Fibroblast of skin of right biceps (primary cell): Measurements from ENCODE around the gene ADCYAP1R1.

Experiments
- DNase-seq: peaks from one replicate; pipeline ENCODE4 v3.0.0-alpha.2; 2013

The ADCYAP1R1 gene

DNA sequence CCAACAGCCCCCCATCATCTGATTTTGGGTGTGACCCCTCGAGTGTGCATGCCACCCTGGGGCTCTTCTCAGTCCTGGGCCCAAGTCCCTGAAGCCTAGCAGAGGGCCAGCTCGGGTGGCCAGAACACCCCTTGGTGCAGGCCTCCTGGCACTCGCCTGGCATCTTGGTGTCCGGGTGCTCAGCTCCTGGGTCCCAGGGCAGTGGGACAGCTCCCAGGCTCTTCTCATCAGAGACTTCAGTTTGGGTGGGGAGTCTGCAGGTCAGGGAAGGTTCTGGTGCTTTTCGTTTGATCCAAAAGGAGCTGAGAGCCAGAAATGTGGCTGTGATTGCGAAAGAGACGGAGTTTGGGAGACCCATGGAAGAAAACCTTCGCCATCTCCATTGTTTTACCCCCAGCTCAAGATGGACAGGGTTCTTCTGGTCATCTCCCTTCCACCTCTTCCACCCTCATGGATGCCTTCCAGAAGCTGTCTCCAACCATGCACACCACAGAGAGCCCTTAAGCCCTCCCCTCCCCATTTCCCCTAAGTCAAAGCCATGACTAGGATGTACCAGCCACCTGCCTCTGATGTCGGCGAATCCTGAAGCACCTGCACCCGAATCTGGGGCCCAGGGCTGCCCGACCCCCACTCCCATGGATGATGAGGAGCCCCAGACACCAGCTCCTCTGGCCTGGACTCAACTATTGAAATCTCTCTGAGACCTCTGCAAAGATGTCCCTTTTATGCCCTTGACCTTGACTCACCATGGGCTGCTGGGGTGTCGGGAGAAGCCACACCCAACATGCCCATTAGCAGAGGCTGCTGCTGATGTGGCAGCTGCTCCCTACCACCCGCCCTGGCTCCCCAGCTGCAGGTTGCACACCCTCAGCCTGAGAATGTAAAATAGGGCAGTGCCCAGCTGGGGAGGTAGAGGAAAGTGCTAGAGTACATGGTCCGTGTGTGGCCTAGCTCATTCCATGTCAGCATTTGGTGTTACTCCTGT is 55.3 kb downstream of the ADCYAP1R1 start:
- DNase-seq, result no peak

DNA sequence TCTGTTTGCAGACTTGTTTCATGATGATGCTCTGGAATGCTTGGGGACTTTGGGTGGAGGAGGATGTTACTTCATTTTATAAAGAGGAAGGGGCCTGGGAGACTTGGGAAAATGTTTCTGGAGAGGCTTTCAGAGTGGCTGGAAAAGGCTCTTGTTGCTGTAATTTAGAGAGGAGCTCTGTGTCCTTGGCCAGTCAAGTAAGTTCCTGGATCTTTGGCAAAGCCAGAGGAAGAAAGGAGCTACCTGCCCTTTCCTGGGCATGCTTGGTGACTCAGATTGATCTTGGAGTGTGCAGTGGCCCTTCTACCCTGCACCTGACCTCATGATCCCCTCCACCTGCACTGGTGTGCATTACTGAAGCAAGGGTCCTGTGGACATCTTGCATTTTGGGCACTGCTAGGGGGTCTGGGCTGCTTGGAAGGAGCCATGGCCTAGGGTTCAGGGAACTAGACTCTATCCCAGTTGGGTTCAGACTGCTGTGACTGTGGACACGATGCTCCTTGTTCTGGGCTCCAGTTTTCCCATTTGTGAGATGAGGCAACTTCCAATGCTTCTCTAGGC is 56.1 kb downstream of the ADCYAP1R1 start:
- DNase-seq, result no peak

DNA sequence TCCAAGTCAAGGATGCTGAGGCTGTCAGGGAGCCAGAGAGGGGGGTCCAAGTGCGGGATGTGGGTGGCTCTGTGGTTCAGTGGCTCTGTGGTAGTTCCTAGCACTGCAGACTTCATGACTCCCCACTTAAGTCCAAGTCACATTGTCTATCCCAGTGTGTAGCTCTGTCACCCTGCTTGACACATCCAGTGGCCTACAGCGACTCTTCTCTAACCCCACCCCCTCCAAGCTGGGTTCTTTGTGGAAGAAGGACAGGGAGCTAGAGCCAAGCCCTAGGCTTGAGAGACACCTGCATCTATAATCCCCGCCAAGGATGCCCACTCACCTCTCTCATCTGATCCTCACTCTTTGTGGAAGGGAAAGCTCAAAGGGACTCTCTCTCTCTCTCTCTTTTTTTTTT is 57.6 kb downstream of the ADCYAP1R1 start:
- DNase-seq, result no peak

DNA sequence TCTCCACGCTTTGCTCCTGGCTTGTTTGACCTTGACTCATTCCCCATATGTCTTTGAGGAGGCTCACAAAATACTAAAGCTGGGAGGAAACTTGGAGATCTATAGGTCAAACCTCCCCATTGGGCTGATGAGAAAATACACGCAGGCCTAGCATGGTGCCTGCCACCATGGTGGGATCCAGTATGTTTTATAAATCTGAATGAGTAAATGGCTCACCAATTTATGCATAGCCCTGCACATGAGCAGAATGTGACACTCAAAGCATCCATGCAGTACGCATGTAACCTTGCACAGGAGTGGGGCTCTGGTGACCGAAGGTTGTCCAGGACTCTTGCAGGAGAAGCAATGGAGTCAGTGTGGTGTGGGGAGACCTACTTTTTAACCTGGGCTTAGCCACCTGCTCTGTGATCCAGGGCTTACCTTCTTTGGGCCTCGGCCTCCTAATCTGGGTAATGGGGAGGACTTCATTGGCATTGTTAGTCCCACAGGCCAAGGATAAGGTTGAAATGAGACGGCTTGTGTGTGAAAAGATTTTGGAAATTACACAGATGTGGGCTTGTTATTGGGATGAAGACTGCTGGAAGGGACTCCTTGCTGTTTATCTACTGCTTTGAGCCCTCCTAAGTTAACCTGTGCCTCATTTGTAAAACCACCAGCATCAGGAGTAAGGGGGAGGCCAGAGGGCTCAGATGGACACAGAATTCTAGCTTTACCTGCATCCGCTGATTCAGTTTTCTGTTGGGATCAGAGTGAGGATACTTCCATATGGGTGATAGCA is 58.4 kb downstream of the ADCYAP1R1 start:
- DNase-seq, result no peak

DNA sequence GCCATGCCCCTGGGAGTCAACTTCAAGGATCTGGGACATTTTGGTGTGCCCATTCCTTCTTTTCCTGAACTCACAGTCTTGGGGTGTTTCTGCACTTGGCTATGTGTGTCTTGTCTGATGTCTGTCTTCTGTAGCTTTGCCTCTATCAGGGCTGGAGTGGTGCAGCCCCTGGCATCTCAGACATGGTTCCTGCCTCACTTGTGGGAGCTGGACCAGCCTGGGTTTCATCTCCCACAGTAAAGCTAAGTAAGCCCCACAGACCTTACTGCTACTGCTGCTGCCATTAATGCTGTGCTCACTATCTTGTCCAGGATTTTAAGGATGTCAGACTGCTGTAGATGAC is 59.0 kb downstream of the ADCYAP1R1 start:
- no peak for DNase-seq

DNA sequence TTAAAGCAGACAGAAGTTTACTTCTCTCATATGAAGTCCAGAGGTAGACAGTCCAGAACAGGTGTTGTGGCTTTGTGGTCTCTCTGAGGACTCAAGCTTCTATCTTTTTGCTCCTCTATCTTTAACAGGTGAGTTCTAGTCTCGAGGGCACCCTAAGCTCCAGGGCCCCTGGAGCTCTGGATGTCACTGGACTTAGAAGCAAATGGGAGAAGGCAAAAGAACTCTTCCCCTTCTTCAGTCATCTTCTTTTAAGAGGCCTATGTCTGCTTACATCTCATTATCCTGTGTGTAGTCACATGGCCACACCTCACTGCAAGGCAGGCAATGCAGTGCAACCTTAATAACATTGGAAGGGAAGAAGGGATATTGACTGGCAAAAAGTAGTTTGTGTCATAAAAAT is 61.6 kb downstream of the ADCYAP1R1 start:
- DNase-seq, result no peak

DNA sequence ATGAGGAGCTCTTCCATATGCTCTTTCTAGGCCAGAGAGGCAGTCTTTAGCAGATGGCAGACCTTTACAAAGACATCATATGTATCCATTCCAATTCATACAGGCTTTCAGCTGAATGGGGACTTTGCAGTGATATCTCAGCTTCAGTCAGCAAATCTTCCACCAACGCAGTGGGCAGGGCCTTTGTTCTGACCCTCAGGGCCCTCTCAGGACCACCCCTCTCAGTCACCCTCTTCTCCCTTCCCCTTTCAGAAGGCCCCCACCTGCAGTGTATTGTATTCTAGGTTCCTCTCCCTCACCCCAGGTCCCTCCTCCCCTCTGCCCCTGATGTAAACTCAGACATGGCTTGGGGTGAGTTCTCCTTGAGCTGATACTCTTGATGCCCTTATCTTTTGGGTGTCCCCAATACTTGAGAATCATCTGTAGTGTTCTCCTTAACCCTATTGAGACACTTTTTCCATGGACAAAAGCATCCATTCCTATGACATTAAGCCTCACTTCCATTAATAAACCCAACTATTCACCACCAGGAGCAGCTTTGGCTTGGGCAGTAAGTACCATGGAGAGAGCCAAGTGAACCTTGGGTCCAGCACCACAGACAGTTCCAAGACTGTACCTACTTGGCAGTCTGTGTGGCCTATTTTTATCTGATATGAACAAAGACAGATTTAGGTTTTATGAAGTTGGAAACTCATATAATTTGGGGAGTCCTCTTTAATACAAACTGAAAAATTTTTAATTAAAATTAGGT is 62.7 kb downstream of the ADCYAP1R1 start:
- DNase-seq, result peak; percentile 43

DNA sequence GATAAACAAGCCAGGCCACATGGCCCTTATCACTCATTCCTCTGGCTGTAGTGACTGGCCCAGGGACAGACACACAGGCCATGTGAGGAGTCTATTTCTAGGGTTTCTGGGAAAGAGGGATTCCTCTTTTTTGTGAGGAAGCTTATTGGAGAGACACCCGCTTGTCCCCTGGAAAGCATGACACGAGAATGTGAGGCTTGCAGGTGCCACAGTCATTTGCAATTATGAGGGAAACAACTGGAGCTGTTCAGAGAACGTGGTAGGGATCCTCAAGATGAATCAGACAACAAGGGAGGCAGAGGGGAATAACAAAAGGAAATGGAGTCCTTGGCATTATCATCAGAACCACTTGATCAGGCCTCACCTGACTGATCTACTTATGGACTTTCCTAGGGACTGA is 64.5 kb downstream of the ADCYAP1R1 start:
- no peak for DNase-seq

DNA sequence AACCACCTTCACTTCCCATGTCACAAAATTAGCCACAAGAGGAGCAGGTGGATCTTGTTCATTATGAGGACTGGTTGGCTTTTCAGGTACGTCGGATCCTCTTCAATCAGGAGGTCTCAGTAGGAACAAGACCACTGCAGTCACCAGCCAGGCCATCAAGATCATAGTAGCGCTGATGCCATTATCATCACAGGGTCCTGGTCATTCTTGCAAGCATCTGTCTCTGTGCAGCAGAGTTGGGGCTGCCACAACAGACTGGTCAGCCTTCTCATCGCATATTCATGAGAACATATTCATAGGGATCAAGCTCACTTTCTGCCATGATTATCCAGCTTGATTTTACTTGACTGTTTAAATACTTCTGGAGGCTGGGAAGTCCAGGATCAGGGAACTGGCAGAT is 67.1 kb downstream of the ADCYAP1R1 start:
- DNase-seq, result no peak

DNA sequence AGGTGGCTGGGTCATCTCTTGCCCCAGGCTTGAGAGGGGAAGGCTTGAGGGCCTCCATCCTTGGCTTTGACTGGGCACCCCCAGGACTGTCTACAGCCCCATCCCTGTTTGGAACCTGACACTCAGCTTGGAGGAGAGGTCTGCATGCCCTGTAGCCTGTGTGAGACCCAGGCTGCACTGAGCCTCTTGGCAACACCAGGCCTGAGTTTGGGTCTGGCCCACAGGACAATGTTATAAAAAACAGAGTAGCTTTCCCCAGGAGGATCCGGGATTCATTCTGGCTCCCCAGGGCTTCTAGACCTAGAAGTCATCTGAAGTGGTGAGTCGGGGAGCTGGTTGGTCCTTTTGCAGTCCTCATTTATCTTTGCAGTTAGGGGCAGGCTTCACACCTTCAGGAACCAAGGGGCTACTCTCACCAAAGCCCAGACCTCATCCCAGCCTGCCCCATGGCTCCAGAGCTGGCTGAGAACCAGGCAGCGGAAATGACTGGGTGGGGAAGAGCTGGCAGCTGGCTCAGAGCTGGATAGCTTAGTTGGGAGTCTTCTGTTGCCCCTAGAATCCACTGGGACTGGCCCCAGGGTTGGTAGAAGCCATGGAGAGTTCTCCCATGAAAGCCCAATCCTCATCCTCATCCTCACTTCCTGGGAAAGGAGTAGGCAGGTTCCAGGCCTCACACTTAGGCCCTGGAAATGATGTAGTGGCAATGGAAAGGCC is 68.8 kb downstream of the ADCYAP1R1 start:
- no peak for DNase-seq

DNA sequence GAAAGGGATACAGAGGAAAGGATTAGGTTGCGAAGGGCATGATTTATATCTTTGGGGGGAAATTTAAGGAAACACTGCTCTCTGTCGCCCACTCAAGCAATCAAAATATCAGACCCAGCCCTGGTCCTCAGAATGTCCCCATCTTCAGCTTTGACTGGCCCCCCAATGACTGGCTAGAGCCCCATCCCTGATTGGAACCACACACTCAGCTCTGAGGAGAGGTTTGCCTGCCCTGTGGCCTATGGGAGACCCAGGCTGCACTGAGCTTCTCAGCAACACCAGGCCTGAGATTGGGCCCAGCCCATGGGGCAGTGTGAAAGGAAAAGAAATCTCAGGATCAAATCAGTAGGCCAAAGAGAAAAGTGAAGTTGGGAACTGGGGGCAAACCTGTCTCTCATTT is 69.5 kb downstream of the ADCYAP1R1 start:
- DNase-seq, result no peak

DNA sequence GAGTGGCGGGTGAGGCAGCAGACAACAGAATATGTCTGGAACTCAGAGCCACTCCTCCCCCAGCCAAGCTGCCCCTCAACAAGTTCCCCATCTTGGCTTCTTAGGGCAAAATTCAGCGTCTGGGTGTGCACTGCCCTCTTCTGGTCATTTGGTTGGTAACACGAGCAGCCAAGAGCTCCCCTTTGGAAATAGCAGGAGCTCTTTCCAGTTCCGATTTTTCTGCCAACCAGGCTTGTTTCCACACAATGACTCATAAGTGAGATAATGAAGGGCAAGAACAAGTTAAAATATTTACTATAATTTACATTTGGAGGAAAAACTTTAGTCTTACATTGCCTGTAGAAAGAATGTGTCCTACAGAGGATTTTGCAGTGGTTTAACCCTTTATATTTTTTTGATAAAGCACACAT is 70.5 kb downstream of the ADCYAP1R1 start:
- DNase-seq, result peak; percentile 82

DNA sequence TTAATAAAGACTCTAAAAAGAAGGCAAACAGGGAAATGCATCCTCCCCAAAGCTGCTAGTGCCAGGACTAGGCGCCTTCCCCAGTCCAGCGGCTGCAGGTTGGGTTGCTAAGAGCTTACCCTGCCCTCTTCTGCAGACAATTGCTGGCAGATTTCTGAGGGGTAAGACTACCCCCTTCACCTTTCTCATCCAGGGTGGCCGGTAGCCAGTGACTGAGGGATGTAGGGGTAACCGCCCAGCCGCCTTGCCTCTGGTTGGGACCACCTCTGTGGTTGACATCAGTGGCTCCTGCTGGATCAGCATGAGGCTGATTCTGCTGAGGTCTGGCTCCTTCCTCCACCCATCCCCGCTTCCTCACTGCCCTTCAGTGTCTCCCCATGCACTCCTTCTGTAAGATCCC is 71.2 kb downstream of the ADCYAP1R1 start:
- DNase-seq, result no peak

DNA sequence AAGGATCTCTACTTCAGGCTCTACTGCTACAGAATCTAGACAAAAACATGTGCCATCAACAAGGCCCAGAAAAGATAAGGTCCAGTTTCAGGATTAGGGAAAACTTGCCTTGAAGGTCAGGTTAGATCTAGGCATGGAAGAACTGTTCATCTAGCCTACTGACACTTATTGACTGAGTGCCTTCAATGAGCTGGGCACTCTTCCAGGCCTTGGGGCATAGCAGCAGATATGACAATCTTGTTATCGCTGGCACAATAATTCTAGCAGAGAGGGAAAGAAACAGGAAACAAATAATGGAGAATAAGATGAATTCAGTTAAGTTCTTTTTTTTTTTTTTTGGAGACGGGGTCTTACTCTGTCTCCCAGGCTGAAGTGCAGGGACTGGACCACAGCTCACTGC is 71.6 kb downstream of the ADCYAP1R1 start:
- no peak for DNase-seq

DNA sequence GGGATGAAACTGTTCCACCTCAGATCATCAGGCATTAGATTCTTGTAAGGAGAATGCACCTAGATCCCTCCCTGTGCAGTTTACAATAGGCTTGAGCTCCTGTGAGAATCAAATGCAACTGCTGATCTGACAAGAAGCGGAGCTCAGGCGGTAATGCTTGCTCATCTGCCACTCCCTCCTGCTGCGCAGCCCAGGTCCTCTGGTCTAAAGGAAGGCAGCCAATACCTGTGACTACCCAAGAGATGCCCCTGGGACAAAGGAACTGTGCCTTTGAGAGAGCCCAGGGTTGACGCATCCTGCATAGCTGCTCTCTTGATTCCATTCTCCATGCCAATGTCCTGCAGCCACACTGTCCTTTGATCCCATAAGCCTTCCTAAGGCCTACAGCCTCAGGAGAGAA is 73.1 kb downstream of the ADCYAP1R1 start:
- DNase-seq, result no peak

DNA sequence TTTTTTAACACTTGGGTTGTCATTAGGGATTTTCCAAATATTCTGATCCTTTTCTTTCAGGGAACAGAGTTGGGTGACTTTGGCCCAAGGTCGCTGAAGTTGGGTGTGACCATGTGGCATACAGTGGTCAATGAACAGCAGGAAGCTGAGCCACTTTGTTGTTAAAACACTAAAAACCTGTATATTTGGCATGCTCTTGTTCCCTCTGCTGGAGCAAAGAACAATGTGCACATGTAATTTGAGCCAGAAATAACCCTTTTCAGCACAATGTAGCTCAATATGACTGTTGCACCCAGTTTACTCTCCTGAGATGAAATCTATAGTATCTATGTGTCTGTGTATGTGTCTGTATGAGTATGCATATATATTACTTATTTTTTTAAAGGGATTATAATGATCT is 74.9 kb downstream of the ADCYAP1R1 start:
- peak; percentile 11 for DNase-seq

DNA sequence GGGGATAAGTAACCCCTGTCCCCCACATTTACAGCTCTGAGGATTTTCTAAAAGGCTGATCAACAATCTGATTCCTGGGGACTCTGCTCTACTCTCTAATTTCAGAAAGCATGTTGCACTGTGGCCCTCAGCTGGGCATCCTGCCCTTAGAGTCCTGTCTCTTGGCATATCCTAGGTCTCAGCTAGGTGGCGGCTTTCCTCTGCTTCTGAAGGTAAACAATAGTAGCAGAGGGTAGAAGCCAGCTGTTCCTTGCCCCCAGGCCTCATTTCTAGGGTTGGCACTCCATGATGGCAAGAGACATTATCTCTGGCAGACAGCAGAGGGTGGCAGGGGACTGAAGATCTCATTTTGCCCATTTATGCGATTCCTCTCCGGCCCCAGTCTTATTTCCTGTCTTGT is 77.0 kb downstream of the ADCYAP1R1 start:
- DNase-seq, result no peak

DNA sequence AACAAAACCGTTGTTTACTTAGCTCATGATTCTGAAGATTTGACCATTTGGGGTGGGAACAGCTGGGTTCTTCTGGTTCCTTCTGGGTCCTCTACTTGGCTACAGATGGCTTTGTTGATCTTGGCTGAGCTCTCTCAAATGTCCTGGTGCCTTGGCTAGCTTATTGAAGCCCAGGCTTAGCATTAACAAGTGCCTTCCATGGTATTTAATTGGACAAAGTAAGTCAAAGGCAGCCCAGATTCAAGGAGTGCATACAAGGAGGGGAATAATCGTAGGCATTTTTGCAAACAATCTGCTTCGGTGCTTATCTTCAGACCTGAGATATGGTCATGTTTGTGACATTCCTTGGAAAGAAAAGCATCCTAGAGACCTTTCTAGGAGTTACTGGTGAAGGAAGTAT is 81.4 kb downstream of the ADCYAP1R1 start:
- no peak for DNase-seq

DNA sequence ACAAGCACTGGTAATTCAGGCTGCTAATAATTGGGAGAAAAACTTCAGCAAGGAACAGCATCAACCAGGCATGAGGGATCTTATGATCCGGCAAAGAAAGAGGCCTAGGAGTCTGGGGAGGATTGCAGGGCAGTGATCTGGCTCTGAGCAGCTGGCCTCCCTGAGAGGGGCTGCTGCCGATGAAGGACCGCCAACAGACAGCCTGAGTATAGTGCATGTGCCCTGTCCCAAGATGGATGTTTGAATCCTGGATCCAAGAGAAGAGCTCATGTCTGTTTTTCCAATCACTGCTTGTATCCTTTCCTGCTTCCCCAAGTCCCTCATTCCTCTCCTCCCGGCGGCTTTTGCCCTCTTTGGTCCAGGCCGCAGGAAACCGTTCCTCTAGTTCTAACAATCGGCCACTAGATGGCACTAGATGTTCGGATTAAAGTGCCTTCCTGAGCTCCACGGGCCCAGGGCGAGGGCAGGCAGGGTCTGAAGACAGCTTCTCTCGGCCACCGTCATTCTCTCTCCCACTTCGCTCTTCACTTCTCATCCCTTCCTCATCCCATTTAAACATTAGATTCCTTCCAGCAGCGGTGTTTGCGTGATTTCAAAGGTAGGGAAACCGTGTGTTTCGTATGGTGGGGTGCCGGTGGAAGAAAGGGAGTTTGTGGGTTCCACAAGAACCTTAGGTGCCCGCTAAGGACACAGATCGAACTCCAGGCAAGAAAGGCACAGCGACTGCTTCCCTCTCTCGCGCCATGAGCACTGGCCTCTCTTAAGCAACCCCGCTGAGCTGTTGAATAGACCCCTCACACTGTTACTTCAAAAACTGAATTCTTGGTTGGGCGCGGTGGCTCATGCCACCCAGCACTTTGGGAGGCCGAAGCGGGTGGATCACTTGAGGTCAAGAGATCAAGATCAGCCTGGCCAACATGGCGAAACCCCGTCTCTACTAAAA is 82.4 kb downstream of the ADCYAP1R1 start:
- peak; percentile 65 for DNase-seq

DNA sequence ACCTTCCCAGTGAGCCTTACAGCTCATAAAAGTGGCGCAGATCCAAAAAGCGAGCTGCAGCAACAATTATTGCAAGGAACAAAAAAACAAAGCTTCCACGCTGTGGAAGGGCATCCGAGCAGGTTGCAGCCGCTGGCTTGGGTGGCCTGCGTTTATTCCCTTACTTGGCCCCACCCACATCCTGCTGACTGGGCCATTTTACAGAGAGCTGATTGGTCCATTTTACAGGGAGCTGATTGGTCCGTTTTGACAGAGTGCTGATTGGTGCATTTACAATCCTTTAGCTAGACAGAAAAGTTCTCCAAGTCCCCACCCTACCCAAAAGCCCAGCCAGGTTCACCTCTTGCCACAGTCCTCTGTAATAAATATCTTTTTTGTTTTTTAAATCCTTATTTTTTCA is 85.1 kb downstream of the ADCYAP1R1 start:
- DNase-seq, result no peak

DNA sequence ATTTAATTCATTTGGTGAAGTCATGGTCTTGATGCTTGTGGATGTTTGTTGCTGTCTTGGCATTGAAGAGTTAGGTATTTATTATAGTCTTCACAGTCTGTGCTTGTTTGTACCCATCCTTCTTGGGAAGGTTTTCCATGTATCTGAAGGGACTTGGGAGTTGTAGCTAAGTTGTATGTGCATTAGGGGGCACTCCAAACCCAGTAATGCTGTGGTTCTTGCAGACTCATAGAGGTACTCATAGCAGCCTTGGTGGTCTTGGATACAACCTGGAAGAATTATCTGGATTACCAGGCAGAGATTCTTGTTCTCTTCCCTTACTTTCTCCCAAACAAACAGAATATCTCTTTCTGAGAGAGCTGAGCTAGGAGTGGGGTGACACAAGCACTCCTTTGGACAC is 93.2 kb downstream of the ADCYAP1R1 start:
- no peak for DNase-seq
